TTC549 (cell line): ENCODE data around the gene DESI1.
"Not testable (repeated sequence)": the region's sequence is repeated elsewhere in the genome, so short reads cannot be mapped to it uniquely, and the experiment has no call there.

Experiments
- FAIRE-seq: peaks from 2 replicates; lab custom pipeline; 2012; peaks lifted over from hg19 to GRCh38; lab: Jason Lieb, UNC

The DESI1 gene

DNA sequence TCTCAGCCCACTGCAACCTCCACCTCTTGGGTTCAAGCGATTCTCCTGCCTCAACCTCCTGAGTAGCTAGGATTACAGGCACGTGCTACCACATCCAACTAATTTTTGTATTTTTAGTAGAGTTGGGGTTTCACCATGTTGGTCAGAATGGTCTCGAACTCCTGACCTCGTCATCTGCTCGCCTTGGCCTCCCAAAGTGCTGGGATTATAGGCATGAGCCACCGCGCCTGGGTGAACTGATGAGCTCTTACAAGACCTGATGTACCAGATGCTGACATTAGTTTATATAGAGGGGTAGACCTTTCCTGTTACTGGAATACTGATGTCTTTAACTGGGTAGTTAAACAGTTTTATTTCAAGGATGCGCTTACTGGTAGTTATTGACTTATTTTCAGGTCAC is 13.8 kb upstream of the DESI1 start:
- not testable (repeated sequence) for FAIRE-seq

DNA sequence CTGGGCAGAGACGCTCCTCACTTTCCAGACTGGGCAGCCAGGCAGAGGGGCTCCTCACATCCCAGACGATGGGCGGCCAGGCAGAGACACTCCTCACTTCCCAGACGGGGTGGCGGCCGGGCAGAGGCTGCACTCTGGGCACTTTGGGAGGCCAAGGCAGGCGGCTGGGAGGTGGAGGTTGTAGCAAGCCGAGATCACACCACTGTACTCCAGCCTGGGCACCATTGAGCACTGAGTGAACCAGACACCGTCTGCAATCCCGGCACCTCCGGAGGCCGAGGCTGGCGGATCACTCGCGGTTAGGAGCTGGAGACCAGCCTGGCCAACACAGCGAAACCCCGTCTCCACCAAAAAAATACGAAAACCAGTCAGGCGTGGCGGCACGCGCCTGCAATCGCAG is 10.8 kb upstream of the DESI1 start:
- FAIRE-seq, result not testable (repeated sequence)

DNA sequence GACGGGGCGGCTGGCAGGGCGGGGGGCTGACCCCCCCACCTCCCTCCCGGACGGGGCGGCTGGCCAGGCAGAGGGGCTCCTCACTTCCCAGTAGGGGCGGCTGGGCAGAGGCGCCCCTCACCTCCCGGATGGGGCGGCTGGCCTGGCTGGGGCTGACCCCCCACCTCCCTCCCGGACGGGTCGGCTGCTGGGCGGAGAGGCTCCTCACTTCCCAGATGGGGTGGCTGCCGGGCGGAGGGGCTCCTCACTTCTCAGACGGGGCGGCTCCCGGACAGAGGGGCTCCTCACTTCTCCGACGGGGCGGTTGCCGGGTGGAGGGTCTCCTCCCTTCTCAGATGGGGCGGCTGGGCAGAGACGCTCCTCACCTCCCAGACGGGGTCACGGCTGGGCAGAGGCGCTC is 10.3 kb upstream of the DESI1 start:
- not testable (repeated sequence) for FAIRE-seq

DNA sequence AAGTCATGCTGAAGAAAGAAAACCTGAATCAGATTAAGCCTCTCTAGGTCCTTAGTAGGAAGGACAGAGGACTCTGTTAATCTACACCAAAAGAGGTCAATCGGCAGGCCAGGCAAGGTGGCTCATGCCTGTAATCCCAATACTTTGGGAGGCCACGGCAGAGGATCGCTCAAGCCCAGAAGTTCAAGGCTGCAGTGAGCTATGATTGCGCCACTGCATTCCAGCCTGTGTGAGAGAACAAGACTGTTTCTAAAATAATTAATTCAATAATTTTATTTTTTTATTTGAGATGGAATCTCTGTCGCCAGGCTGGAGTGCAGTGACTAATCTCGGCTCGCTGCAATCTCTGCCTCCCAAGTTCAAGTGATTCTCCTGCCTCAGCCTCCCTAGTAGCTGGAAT is 4.7 kb upstream of the DESI1 start:
- no peak for FAIRE-seq

DNA sequence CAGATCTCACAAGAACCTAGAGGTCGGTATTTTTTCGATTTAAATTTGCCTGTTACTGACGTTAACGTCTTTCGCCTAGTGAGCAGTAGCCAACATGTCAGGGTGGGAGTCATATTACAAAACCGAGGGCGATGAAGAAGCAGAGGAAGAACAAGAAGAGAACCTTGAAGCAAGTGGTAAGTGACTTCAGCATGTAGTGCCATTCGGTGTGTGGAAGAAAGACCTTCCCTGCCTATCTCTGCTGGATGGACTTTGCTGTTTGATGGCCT is 1.0 kb upstream of the DESI1 start:
- FAIRE-seq, result no peak

DNA sequence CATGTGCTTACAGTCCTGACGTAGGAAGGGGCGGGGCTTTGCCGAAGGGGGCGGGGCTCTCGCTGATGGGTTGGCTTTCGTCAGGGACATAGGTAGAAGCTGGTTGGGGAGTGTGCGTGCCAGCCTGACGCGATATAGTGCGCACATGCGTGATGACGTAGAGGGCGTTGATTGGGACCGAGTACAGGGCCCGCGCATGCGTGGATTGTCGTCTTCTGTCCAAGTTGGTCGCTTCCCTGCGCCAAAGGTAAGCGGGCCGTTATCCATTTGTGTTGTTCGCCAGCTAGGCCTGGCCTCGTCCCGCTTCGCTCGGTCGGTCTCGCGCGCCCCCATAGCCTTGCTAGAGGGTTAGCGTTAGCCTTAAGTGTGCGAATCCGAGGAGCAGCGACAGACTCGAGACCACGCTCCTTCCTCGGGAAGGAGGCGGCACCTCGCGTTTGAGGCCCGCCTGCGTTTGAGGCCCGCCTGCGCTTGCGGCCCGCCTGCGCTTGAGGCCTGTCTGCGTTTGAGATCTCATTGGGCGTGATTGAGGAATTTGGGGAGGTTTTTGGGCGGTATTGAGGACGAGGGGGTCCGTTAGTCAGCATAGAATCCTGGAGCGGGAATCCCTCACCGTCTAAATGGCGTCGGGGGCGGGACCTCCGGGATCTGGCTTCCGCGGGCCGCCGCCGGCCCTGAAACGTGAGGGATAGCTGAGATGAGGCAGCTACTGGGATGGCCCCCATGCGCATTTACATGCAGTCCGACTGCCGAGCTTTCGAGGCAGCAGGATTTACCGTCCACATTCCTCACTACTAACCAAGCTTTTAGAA is 462 bp upstream of the DESI1 start, which contains the start of gene XRCC6:
Gene XRCC6 (plus strand): TSS at position 197 of the 812 bp plus-strand sequence. CDS start 710 bp downstream, outside the sequence.
- FAIRE-seq, result peak; percentile 79

DNA sequence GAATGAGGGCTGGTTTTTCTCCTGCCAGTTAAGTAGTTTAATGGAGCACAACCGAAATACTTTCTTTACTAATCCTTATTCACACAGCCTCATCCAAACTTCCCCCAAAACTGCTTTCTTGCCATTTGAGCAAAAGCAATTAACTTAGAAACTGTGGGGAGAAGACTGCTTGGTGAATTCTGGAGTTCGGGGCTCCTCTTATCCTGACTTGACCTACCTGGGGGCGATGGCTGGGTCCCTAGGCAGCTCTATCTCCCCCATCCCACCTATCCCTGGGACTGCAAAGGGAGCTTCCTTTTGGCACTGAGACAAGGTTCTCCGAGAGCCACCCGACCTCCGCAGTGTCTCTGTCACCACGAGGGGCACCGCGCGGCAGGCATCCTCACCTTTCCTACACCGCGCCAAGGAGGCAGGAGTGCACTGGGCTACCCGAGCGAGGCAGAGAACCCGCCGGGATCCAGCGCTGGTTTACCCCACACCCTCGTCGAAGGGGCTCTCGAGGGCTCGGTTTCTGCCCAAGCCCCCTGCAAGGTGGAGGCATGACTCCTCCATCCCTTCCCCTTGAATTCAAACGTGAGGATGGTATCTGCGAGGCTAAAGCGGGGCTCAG is 759 bp downstream of the DESI1 start:
- no peak for FAIRE-seq

DNA sequence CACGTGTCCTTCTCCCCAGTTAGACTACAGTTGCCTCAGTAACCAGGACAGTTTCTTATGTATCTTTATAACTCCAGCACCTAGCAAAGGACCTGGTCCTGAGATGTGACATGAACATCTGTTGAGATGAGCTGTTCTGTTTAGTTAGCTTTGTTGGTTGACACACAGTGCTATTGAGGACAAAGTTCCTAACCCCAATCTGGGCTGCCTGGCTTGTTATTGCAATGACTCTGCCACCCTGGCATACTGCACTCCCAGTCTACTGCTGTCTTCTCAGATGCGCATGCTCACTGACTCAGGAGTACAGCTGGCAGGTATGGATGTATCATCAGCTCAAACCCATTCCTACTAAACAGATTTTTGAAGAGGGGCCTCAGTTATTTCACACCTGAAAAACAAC is 7.4 kb downstream of the DESI1 start:
- FAIRE-seq, result no peak

DNA sequence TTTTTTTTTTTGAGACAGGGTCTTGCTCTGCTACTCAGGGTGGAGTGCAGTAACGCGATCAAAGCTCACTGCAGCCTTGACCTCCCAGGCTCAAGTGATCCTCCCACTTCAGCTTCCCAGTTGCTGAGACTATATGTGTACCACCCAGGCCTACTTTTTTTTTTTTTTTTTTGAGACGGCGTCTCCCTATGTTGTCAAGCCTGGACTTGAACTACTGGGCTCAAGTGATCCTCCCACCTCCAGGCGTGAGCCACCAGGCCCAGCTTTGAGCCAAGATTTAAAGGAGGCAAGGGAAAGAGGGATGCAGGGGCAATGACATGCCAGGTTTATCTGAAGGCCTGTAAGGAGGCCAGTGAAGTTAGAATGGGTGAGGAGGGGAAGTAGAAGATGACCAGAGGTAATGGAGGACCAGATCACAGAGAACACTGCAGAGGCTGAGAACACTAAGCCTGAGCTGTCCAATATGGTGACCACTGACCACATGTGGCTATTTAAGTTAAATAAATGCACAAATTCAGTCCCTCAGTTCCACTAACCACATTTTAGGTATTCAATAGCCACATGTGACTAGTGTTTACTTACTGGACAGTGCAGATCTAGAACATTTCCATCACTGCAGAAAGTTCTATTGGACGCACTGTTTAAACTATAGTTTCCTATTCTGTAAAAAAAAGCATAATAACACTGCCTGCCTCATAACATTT is 8.1 kb downstream of the DESI1 start:
- FAIRE-seq, result no peak

DNA sequence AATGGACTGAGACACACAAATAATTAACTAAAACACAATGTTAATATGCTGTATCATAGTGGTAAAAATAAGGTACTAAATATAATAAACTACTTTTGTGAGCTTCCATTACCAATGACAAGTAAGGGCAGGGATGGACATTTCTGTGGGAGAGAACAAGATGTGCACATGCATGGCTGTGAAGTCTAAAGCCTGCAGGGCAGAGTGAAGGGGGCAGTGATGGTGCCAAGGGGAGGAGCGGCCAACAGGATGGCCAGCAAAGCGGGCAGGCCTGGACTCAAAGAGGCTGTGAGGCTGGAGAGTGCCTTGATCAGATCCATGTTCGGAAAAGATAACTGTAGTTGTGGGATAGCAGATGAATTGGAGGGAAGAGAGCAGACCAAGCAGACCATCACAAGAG is 12.5 kb downstream of the DESI1 start:
- FAIRE-seq, result no peak

DNA sequence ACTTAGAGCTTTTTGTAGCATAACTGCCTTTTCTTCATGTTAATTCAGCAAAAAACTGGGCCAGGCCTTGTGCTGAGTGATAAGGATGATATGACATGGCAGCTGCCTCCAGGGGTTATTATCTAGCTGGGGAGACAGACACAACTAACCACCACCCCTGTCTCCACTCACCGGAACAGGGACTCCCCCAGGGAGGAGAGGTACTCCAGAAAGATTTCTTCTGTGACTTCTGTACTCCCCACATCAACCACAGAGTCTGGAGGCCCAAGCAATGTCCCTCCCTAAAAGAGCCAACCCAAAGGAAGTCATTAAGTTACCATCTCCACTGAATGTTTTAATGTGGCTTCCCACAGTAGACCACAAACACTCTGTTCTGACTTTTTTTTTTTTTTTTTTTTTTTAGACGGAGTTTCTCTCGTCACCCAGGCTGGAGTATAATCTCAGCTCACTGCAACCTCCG is 16.9 kb downstream of the DESI1 start:
- no peak for FAIRE-seq

DNA sequence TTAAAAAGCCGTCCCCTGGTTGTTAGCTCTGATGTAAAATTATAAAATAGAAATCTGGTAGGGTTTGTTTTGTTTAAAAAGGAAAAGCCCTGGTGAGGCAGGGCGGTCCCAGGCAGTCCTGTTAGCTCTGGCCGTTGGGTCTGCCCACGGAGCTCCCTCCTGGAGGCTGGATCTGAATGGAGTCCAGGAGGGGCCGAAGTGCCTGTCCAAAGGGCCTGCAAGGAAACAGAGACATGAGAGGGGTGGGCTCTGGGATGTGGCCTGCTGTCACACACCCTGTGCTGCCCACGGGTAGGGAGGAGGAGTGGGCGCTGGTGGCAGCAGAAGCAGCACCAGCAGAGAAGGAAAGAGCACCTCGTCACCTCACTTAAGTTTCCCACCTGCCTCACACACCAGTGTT is 19.9 kb downstream of the DESI1 start:
- no peak for FAIRE-seq

DNA sequence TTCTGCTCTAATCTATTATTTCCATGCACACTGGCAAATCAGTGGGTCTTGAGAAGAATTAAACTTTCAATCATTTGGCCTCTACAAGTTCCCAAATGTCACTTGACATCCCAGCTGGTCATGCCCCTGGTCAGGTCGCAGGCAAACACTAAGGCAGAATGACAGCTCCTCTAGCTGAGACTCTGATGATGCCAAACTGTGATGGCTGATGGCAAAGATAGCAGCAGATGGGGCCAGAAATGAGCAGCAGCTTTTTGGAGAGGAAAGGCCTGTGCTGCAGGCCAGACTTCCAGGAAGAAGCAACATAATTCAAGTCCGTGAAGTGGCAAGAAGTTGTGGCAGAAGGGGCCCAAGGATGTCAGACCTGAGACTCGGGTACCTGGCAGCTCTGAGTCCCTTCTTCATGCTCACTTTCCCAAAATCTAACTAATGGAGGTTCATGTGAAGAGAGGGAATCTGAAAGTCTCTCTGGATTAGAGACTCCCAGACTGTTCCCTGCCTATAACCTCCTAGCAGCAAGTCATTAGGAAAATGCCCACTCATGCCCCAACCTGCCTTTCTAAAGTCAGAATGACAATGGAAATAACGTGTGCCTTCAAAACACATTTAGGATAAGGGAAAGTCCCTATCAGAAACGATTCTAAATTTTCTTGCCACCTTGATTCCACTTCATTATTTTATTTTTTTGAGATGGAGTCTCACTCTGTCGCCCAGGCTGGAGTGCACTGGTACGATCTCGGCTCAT is 21.8 kb downstream of the DESI1 start:
- no peak for FAIRE-seq

DNA sequence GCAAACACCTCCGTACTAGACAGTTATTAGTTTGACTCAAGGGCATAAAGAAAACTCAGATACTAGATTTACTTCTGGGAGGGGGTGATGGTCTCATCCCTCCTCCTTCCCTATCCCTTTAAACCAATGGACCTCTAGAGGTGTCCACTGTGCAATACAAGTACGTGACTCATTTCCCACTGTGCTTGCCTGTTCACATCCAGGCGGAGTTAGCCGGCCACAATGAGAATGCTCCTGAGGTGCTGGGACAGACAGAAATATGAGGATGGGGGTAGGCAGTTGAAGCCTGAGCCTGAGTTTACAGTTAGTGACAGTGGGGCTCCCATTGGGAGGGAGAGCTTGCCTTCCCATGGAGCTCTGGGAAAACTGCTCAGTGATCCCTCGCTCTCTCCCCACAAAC is 22.8 kb downstream of the DESI1 start:
- FAIRE-seq, result no peak

DNA sequence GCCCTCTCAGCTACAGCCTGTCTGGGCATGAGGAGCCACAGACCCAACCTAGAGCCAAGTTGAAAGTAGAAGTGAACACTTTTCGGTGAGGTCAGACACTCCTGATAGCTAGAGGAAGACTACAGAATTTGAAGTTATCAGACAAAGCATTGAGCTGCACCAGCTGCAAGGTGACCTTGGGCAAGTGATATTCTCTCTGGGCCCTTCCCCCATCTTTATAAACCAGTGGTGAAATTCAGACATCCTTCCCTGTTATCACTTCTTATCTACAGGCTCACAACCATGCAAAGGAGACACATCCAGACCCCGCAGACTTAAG is 23.2 kb downstream of the DESI1 start:
- no peak for FAIRE-seq

DNA sequence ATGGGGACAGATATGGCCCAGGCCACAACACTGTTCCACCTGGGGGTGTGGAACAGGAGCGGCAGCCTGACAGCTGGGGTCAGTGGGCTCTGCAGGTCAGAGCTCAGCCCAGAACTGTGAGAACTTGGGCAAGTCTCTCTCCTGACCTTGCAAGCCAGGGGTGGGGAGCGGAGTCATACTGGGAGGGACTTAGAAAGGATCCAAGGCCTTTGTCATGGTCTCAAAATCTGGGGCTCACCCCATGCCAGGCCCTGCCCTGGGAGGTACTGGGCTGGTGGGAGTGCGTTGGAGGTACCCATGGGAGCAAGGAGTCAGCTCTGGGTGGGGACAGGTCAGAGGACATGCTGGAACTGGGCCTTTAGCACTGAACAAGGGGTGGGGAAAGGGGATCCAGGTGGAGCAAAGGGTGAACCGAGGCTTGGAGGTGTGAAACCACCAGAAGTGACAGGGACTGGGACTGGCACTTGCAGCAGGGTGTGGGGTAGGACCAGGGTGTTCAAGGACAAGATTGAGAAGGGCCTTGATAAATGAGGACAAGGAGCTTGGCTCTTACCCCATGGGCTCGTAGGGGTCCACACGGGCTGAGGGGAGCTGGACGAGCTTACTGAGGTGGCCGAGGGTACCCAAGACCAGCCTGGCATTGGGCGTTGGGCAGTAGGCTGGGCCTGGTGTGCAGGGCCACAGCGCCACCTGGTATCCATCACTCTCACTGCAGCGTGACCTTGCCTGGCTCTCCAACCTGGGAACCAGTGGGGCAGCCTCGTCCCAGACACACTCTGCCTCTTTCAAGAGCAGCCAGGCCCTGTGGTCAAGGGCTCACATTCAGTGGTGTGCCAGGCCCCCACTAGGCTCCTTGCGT is 23.8 kb downstream of the DESI1 start:
- FAIRE-seq, result no peak

DNA sequence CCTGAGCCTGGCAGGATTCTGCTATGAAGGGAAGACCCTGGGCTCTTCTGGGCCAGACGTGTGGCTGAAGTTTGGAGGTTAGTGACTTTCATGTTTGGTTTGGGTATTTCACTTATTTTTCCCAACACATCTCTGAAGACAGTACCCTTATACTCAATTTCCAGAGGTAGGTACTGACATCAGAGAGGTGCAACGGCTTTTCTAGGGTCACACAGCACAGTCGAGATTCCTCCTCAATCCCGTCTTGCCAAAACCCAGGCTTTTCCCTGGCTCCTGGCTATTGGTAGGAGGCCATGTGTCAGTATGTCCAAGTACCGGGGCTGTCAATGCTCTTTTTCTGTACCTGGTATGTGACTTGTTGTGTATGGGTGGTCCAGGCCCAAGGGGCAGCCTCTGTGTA is 25.1 kb downstream of the DESI1 start:
- no peak for FAIRE-seq

DNA sequence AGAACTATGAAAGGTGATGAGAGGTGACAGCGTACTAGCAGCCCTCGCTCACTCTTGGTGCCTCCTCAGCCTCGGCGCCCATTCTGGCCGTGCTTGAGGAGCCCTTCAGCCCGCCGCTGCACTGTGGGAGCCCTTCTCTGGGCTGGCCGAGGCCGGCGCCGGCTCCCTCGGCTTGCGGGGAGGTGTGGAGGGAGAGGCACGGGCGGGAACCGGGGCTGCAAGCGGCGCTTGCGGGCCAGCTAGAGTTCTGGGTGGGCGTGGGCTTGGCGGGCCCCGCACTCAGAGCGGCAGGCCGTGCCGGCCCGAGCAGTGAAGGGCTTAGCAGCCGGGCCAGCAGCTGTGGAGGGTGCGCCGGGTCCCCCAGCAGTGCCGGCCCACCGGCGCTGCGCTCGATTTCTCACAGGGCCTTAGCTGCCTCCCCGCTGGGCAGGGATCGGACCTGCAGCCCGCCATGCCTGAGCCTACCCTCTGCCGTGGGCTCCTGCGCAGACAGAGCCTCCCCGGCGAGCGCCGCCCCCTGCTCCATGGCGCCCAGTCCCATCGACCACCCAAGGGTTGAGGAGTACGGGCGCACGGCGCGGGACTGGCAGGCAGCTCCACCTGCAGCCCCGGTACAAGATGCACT is 27.4 kb downstream of the DESI1 start:
- FAIRE-seq, result not testable (repeated sequence)

DNA sequence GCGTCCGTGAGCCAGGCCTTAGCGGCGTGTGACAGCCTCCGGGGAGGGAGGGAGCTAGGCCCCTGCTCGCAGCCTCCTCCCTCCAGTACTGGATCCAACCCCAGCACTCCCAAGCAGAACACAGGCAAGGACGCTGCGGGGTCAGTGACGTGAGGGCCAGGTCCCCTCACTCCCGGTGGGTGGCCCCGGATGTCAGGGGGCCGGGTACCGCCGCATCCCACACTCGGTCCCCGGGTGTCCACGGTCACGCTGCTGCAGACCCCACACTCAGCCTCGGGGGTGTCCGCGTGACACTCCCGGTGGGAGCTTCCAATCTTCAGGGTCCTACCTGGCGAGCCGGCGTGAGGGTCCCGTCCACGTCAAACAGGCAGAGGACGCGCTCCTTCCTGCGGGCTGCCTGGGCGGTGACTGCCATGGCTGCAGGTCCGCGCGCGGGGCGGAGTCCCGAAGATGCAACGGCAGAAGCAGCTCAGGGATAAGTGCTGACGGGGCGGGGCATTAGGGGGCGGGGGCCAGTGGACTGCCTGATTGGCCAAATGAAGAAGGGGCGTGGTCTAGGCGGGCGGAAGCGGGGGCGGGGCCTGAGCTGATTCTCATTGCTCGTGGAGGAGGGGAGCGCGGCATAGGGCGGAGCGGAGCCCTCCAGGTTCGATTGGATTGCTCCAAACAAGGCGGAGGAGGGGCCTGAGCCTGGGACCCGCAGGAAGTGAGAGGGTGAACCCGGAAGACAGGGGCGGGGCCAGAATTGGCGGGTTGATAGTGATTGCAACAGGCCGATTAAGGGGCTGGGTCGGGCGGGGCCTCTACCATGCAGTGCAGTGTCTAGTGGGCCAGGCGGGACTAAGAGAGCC is 31.2 kb downstream of the DESI1 start, which contains the start of gene PMM1:
Gene PMM1 (minus strand): TSS at position 450 of the 851 bp plus-strand sequence. CDS start 35 bp downstream, at position 415.
- peak; percentile 93 for FAIRE-seq

DNA sequence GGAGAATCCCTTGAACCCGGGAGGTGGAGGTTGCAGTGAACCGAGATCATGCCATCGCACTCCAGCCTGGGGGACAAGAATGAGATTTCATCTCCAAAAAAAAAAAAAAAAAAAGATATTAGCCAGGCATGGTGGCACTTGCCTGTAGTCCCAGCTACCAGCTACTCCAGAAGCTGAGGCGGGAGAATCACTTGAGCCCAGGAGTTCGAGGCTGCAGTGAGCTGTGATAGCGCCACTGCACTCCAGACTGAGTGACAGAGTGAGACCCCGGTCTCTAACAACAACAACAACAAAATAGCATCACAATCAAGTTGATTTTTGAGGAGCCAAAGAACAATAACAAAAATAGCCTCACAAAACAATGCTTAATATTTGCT is 33.5 kb downstream of the DESI1 start:
- FAIRE-seq, result no peak
